ENCODE results near the gene SNIP1.
"Not testable (repeated sequence)": the region's sequence is repeated elsewhere in the genome, so short reads cannot be mapped to it uniquely, and the experiment has no call there.

The SNIP1 gene

GRCh38 chr1:37570528-37571334, 16.6 kb upstream of the SNIP1 start:
- ATAC-seq (replicated peaks) (no peak), DNase-seq (no peak)
- no peaks in the 10 kb centered on the region for H3K9me3 Mint-ChIP-seq
- peaks cover 76% of the 10 kb centered on the region for H3K36me3 Mint-ChIP-seq (ENCODE audit: insufficient read depth)
- no peak overlapping the region for H3K4me3 Mint-ChIP-seq
- H3K27ac Mint-ChIP-seq, result peak overlapping the region in 1 of 2 donors; percentile 46
- no peaks in the 10 kb centered on the region for H3K27me3 Mint-ChIP-seq
- peaks cover 0 to 8% of the 10 kb centered on the region in 2 donors for H3K4me1 Mint-ChIP-seq (ENCODE audit: low read depth in 2 of 2)

DNA sequence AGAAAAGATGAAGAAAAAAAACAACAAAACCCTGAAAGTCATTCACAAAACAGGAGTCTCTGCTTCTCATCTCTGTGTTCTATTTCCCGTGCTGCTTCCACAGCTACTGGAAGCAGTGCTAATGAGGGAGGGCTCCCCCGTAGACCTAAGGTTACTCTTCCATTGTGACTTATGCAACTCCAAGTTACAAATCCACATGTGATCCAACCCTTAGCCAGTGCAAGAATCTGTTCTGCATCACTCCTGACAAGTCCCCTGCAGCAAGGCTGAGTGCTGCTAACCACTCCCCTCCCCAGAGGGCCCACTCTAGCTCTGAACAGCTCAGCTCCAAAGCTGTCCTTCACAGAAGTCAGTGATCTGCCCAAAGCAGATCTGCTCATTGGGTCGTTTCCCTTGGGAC, 12.9 kb upstream of the SNIP1 start:
- no peak overlapping the region for H3K4me3 Mint-ChIP-seq
- ATAC-seq (replicated peaks), result no peak
- peaks cover 49% of the 10 kb centered on the region for H3K36me3 Mint-ChIP-seq (ENCODE audit: insufficient read depth)
- H3K9me3 Mint-ChIP-seq, result no peaks in the 10 kb centered on the region
- H3K27me3 Mint-ChIP-seq, result no peaks in the 10 kb centered on the region
- no peak overlapping the region for H3K27ac Mint-ChIP-seq
- peaks cover 0 to 5% of the 10 kb centered on the region in 2 donors for H3K4me1 Mint-ChIP-seq (ENCODE audit: low read depth in 2 of 2)
- no peak for DNase-seq

- no peaks in the 10 kb centered on the region for H3K4me1 Mint-ChIP-seq (ENCODE audit: low read depth in 2 of 2)
- peaks cover 41% of the 10 kb centered on the region for H3K36me3 Mint-ChIP-seq (ENCODE audit: insufficient read depth)
Measured at GRCh38 chr1:37564892-37565291, 10.8 kb upstream of the SNIP1 start.

DNA sequence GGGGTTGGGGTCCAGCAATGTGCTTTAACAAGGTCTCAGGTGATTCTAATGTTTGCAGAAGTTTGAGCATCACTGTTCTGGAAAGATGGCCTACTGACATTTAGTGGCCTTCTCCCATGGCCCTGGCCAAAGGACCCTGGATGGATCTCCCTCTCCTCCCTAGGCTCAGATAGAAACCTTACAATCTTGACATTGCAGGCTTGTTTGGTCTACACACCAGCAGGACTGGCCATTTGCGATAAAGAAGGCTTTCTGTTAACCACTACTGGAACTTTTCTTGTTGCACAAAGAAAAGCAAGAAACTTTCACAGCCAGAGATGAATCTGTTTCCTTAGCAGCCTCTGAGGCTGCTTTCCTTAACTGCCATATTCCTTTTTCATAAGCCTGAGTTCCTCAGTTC, 8.9 kb upstream of the SNIP1 start:
- H3K4me3 Mint-ChIP-seq, result no peak overlapping the region
- no peak overlapping the region for H3K27ac Mint-ChIP-seq
- ATAC-seq (replicated peaks) (no peak), DNase-seq (no peak)
- no peaks in the 10 kb centered on the region for H3K9me3 Mint-ChIP-seq
- H3K27me3 Mint-ChIP-seq, result peaks cover 0 to 12% of the 10 kb centered on the region in 2 donors
- peaks cover 26% of the 10 kb centered on the region for H3K36me3 Mint-ChIP-seq (ENCODE audit: insufficient read depth)
- H3K4me1 Mint-ChIP-seq (ENCODE audit: low read depth in 2 of 2), result no peaks in the 10 kb centered on the region

More at GRCh38 chr1:37564892-37565291, 10.8 kb upstream of the SNIP1 start:
- H3K9me3 Mint-ChIP-seq, result no peaks in the 10 kb centered on the region
- peaks cover 0 to under 1% of the 10 kb centered on the region in 2 donors for H3K27me3 Mint-ChIP-seq
- no peak overlapping the region for H3K27ac Mint-ChIP-seq
- ATAC-seq (replicated peaks) (no peak), DNase-seq (no peak)
- no peak overlapping the region for H3K4me3 Mint-ChIP-seq

DNA sequence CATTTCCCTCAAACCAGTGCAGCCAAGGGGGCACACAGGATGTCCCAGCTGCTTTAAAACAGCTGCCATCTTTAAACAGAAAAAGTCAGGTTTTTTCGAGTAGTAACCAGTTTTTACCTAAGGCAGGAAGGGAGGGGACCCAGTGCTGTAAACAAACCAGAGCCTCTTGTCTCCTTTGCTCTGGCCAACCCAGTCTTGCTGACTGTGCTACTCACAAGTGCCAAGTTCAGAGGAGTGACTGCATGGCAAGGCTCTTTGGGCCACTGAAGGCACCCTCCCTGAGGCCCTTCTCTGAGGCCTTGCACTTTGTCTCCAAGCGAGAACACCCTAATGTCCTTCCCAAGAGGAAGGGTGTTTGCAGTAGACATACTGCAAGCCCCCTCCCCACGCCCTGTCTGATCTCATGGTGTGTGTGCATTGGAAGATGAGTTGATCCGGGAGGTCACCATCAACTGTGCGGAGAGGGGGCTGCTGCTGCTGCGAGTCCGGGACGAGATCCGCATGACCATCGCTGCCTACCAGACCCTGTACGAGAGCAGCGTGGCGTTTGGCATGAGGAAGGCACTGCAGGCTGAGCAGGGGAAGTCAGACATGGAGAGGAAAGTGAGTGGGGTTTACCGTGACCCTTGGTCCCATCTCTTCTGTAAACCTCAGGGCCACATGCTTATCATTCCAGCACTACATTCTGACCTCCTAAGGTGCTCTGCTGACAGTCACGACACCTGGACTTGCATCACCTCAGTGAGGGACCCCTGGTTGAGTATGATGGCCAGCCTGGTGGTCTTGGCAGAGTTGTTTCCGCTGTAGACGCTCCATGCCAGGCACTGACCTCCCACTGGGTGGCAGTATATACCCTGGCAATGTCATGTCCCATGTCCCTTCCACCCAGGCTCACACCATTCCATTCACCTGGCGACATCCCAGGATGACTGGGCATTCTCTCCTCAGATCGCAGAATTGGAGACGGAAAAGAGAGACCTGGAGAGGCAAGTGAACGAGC, 7.3 kb upstream of the SNIP1 start:
- Mint-ChIP-seq H3K27ac (no peak overlapping the region), H3K36me3 (ENCODE audit: insufficient read depth) (peaks cover 12% of the 10 kb centered on the region), H3K27me3 (peaks cover 0 to 12% of the 10 kb centered on the region in 2 donors), H3K9me3 (no peaks in the 10 kb centered on the region), H3K4me3 (no peak overlapping the region), H3K4me1 (ENCODE audit: low read depth in 2 of 2) (no peaks in the 10 kb centered on the region)
- peak in 2 of 3 experiments; percentile 13 to 15 for DNase-seq
- peak; percentile 36 for ATAC-seq (replicated peaks)

- peaks cover 6% of the 10 kb centered on the region for H3K36me3 Mint-ChIP-seq (ENCODE audit: insufficient read depth)
- ATAC-seq (replicated peaks), result no peak
- no peaks in the 10 kb centered on the region for H3K4me1 Mint-ChIP-seq (ENCODE audit: low read depth in 2 of 2)
- H3K4me3 Mint-ChIP-seq, result no peak overlapping the region
- peaks cover 0 to 12% of the 10 kb centered on the region in 2 donors for H3K27me3 Mint-ChIP-seq
- no peaks in the 10 kb centered on the region for H3K9me3 Mint-ChIP-seq
- no peak overlapping the region for H3K27ac Mint-ChIP-seq
- no peak for DNase-seq
Measured at GRCh38 chr1:37560401-37561132, 6.5 kb upstream of the SNIP1 start.

DNA sequence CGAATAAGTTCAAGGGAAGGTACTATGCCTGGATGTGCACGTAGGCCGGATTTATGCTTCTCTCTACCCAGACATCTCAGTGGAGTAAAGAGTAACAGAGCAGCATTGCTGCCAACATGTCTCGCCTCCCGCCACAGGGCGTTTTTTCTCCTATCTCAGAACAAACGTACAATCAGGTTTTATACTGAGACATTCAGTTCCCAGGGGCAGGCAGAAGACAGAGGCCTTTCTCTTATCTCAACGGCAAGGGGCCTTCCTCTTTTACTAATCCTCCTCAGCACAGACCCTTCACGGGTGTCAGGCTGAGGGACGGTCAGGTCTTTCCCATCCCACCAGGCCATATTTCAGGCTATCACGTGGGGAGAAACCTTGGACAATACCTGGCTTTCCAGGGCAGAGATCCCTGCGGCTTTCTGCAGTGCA, 5.9 kb upstream of the SNIP1 start:
- not testable (repeated sequence) for H3K9me3 Mint-ChIP-seq; H3K4me1 Mint-ChIP-seq (ENCODE audit: low read depth in 2 of 2); ATAC-seq (replicated peaks); H3K36me3 Mint-ChIP-seq (ENCODE audit: insufficient read depth); H3K4me3 Mint-ChIP-seq; DNase-seq; H3K27ac Mint-ChIP-seq
- H3K27me3 Mint-ChIP-seq, result peaks cover 0 to 12% of the 10 kb centered on the region in 2 donors

DNA sequence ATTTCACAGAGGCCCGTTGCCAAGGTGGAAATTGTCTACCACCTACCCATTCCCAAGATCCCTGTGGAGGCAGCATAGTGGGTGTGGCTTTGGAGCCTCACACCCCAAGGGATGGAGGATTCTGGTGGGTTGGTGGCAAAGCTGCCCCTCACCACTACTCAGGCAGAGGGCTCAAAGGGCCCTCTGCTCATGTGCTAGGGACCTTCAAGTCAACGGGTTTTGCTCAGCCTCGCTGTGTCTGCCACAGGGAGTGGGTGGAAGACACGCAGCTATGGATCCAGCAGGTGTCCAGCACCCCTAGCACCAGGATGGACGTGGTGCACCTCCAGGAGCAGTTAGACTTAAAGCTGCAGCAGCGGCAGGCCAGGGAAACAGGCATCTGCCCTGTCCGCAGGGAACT, 5.0 kb upstream of the SNIP1 start:
- no peak for DNase-seq
- H3K36me3 Mint-ChIP-seq (ENCODE audit: insufficient read depth), result peaks cover 5% of the 10 kb centered on the region
- no peak for ATAC-seq (replicated peaks)
- peaks cover 2 to 4% of the 10 kb centered on the region in 2 donors for H3K4me1 Mint-ChIP-seq (ENCODE audit: low read depth in 2 of 2)
- peaks cover 0 to 12% of the 10 kb centered on the region in 2 donors for H3K27me3 Mint-ChIP-seq
- H3K4me3 Mint-ChIP-seq, result no peak overlapping the region
- H3K9me3 Mint-ChIP-seq, result no peaks in the 10 kb centered on the region
- no peak overlapping the region for H3K27ac Mint-ChIP-seq

DNA sequence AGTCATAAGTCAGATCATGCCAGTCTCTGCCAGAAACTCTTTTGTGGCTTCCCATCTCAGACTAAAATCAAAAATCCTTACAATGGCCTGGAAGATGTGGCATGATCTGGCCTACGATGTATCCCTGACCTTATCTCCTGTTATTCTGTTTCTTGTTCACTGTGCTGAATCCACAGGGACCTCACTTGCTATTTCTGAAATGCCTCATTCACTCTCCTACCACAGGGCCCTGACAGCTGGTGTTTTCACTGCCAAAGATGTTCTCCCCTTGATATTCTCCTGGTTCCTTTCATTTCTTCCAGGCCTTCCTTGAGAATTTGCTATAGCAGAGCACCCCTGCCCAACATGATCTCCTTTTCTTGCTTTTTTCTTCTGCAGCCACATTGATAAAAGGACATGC, 4.3 kb upstream of the SNIP1 start:
- Mint-ChIP-seq H3K4me3 (no peak overlapping the region), H3K27ac (no peak overlapping the region), H3K4me1 (ENCODE audit: low read depth in 2 of 2) (peaks cover 5 to 8% of the 10 kb centered on the region in 2 donors), H3K9me3 (no peaks in the 10 kb centered on the region), H3K36me3 (ENCODE audit: insufficient read depth) (peaks cover 7% of the 10 kb centered on the region), H3K27me3 (peaks cover 0 to 12% of the 10 kb centered on the region in 2 donors)
- ATAC-seq (replicated peaks) (no peak), DNase-seq (no peak)

- ATAC-seq (replicated peaks) (no peak), DNase-seq (no peak)
- H3K4me1 Mint-ChIP-seq (ENCODE audit: low read depth in 2 of 2), result peaks cover 13 to 18% of the 10 kb centered on the region in 2 donors
- peaks cover 0 to 12% of the 10 kb centered on the region in 2 donors for H3K27me3 Mint-ChIP-seq
- peaks cover 11% of the 10 kb centered on the region for H3K36me3 Mint-ChIP-seq (ENCODE audit: insufficient read depth)
- H3K27ac Mint-ChIP-seq, result no peak overlapping the region
- no peak overlapping the region for H3K4me3 Mint-ChIP-seq
- H3K9me3 Mint-ChIP-seq, result no peaks in the 10 kb centered on the region
Measured at GRCh38 chr1:37557402-37557801, 3.3 kb upstream of the SNIP1 start.

DNA sequence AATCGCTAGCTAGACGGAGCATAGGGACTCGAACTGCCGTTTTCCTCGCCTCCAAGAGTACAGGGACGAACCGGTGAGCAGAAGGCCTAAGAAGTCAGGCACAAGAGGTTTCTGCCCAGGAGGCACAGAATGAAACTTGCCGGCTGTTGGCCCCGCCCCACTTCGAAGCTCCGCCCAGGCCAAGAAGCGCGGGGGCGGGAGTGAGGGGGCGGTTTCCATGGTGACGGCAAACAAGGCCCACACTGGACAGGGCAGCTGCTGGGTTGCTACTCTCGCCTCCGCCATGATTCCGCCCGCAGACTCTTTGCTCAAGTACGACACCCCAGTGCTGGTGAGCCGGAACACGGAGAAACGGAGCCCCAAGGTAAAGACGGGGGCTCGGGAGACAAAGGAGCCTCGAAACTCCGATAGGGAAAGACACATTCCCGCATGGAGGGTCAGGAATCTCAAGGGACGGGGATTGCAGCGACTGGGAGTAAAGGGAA, 2.7 kb upstream of the SNIP1 start, which contains the start of gene DNALI1:
Gene DNALI1, plus strand, starts transcription at position 229 of the 485 bp plus-strand sequence. Its CDS starts 55 bp downstream, at position 284.
- no peak within 1 kb of the TSS for H3K27ac Mint-ChIP-seq
- peaks cover 17 to 25% of the 10 kb centered on the region in 2 donors for H3K4me1 Mint-ChIP-seq (ENCODE audit: low read depth in 2 of 2)
- no peak within 1 kb of the TSS for H3K4me3 Mint-ChIP-seq
- peaks cover 0 to 12% of the 10 kb centered on the region in 2 donors for H3K27me3 Mint-ChIP-seq
- DNase-seq (peak in 1 of 3 experiments; percentile 13), ATAC-seq (replicated peaks) (no peak)
- H3K9me3 Mint-ChIP-seq, result no peaks in the 10 kb centered on the region
- peaks cover 8% of the 10 kb centered on the region for H3K36me3 Mint-ChIP-seq (ENCODE audit: insufficient read depth)

DNA sequence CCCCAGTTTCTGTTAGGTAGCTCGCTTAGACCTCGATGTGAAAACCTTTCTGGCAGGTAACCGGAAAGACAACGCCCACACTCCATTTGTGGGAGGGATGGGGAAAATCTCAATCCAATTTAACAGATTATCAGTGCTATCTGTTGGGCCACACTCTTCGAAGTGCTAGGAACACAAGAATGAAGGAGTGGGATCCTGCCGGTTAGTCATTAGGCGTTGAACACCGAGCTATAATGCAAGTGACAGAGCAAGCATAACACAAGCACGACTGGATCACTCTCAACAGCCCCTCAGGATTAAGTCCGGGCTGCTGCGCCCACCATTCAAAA, 531 bp downstream of the SNIP1 start:
- Mint-ChIP-seq H3K4me3 (peak overlapping the region; percentile 95 to 100), H3K9me3 (no peaks in the 10 kb centered on the region), H3K27me3 (no peaks in the 10 kb centered on the region), H3K27ac (peak overlapping the region; percentile 96 to 99), H3K36me3 (ENCODE audit: insufficient read depth) (peaks cover 36% of the 10 kb centered on the region), H3K4me1 (ENCODE audit: low read depth in 2 of 2) (peaks cover 30 to 49% of the 10 kb centered on the region in 2 donors)
- ATAC-seq (replicated peaks) (peak; percentile 16), DNase-seq (no peak)

DNA sequence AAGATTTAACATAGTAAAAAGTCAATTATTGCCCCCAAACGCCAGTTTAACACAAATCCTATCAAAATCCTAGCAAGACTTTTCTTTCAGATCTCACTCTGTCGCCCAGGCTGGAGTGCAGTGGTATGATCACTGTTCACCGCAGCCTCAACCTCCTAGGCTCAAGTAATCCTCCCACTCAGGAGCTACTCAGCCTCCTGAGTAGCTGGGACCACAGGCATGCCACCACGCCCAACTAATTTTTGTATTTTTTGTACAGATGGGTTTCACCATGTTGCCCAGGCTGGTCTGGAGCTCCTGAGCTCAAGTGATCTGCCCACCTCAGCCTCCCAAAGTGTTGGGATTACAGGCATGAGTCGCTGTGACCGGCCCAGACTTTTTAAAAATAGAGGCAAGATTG, 4.8 kb downstream of the SNIP1 start:
- H3K9me3 Mint-ChIP-seq, result no peaks in the 10 kb centered on the region
- ATAC-seq (replicated peaks) (no peak), DNase-seq (no peak)
- no peak overlapping the region for H3K4me3 Mint-ChIP-seq
- peaks cover 71% of the 10 kb centered on the region for H3K36me3 Mint-ChIP-seq (ENCODE audit: insufficient read depth)
- peak overlapping the region; percentile 73 to 79 for H3K27ac Mint-ChIP-seq
- H3K4me1 Mint-ChIP-seq (ENCODE audit: low read depth in 2 of 2), result peaks cover 30 to 53% of the 10 kb centered on the region in 2 donors
- no peaks in the 10 kb centered on the region for H3K27me3 Mint-ChIP-seq

Measured in effector memory CD8-positive, alpha-beta T cell (primary cell).